ENCODE data around the gene ZFP62. TPM values are rescaled to one million over a fixed set of nuclear protein-coding genes. Genes with fewer than 3 reads are reported as not detected.

Gene ZFP62
- total and polyA plus RNA-seq, 2 of the 8 experiments (the other 6 are each of a cell fraction or from before 2014, with no cell fraction given), result 9.3 to 38.5 TPM

- TF ChIP-seq MAFK (IDR thresholded peaks at IDR 0.05; ENCODE audit: low read depth, low read length), result peak; percentile 68
These were observed 12.8 kb upstream of the ZFP62 start (continued) for GRCh38 chr5:180873615-180874520.

Data from H1 (cell line).